T-cell (primary cell): ENCODE measurements around the gene MRPS27. TPM values are rescaled to one million over a fixed set of nuclear protein-coding genes. Genes with fewer than 3 reads are reported as not detected.

Experiments
- ATAC-seq, 4 experiments: fragments of 200-7000 bp in 3 of 4; fragments of 150-1000 bp in 1 of 4; cut with Tn5 transposase; replicated peaks in 1 of 4; 1 replicate in 3 of 4; 2 replicates in 1 of 4; pipeline ENCODE4 v1.10.0; 2021; ENCODE audit warnings: moderate library complexity in 3 of 4, mild to moderate bottlenecking in 2 of 4, moderate number of reproducible peaks in 1 of 4
- CTCF ChIA-PET, 2 donors: fragments of 300-600 bp; sonication (Branson Sonifier 250); formaldehyde crosslinking; loops; one replicate each; lab custom pipeline; 2022; ENCODE audit warnings: antibody characterized with exemption in 2 of 2; lab: Charles Lee
- POLR2A ChIA-PET, 2 donors: fragments of 300-600 bp; sonication (Branson Sonifier 250); formaldehyde crosslinking; loops; one replicate each; lab custom pipeline; 2022; ENCODE audit warnings: antibody characterized with exemption in 2 of 2; lab: Charles Lee
- DNase-seq, 35 experiments: peaks; one replicate each; pipeline versions ENCODE4 v3.0.0 to v3.0.0-alpha.2; 2013 to 2023
- H3K27ac ChIP-seq: one replicate; pipeline ENCODE4 v1.5.1; 2013; ENCODE audit warnings: low read length
- H3K27me3 ChIP-seq, 2 experiments: replicated peaks in 1 of 2; 1 replicate in 1 of 2; 2 replicates in 1 of 2; pipeline versions ENCODE4 v1.6.1 to v1.7.0; 2013; ENCODE audit warnings: low read length in 1 of 2, mixed read lengths in 1 of 2; ENCODE audit not compliant: control insufficient read depth in 2 of 2, insufficient read depth in 2 of 2; ENCODE audit errors: extremely low read depth in 1 of 2
- H3K36me3 ChIP-seq, 2 donors: 1 replicate in 1 of 2; 2 replicates in 1 of 2; pipeline versions ENCODE4 v1.6.1 to v1.7.0; 2013; ENCODE audit warnings: low read length in 1 of 2; ENCODE audit not compliant: control insufficient read depth in 2 of 2, insufficient read depth in 1 of 2; ENCODE audit errors: extremely low read depth in 1 of 2
- H3K4me1 ChIP-seq, 2 experiments: 1 replicate in 1 of 2; 2 replicates in 1 of 2; pipeline versions ENCODE4 v1.6.1 to v1.7.0; 2013; ENCODE audit warnings: low read length in 2 of 2, mixed read lengths in 1 of 2; ENCODE audit not compliant: insufficient read depth in 2 of 2, control insufficient read depth in 1 of 2; ENCODE audit errors: extremely low read depth in 1 of 2
- H3K4me3 ChIP-seq, 2 donors: 1 replicate in 1 of 2; 2 replicates in 1 of 2; pipeline versions ENCODE4 v1.5.1 to v1.7.0; 2013; ENCODE audit warnings: mild to moderate bottlenecking in 2 of 2, low read length in 1 of 2, moderate library complexity in 1 of 2; ENCODE audit not compliant: control insufficient read depth in 1 of 2; ENCODE audit errors: extremely low read depth in 1 of 2
- H3K9me3 ChIP-seq: 2 replicates; pipeline ENCODE4 v1.7.0; 2013
- H3K27ac Mint-ChIP-seq, 2 donors: one replicate each; pipeline ENCODE4 v1.8.0; 2020 to 2021; ENCODE audit warnings: mild to moderate bottlenecking in 2 of 2, mixed read lengths in 2 of 2
- H3K27me3 Mint-ChIP-seq, 2 donors: one replicate each; pipeline ENCODE4 v1.8.0; 2021 to 2022; ENCODE audit warnings: mixed read lengths in 2 of 2
- H3K36me3 Mint-ChIP-seq: one replicate; pipeline ENCODE4 v1.8.0; 2021; ENCODE audit warnings: mixed read lengths
- H3K4me1 Mint-ChIP-seq, 3 donors: one replicate each; pipeline ENCODE4 v1.8.0; 2020 to 2022; ENCODE audit warnings: mixed read lengths in 3 of 3, mild to moderate bottlenecking in 1 of 3
- H3K4me3 Mint-ChIP-seq, 3 donors: one replicate each; pipeline ENCODE4 v1.8.0; 2020 to 2022; ENCODE audit warnings: mild to moderate bottlenecking in 3 of 3, mixed read lengths in 3 of 3, moderate library complexity in 3 of 3
- H3K9me3 Mint-ChIP-seq, 3 donors: one replicate each; pipeline ENCODE4 v1.8.0; 2020 to 2022; ENCODE audit warnings: mixed read lengths in 3 of 3
- WGBS: methylation state at CpG from one replicate; pipeline ENCODE4 v1.1.5; 2013; ENCODE audit warnings: missing lambda C conversion rate; ENCODE audit not compliant: insufficient coverage; 5-methylcytosine and 5-hydroxymethylcytosine counted together
- total RNA-seq, 35 experiments: library from RNA in 6 of 35; stranded (reverse) in 6 of 35; fragments of 120-200 nt in 1 of 35; gene quantifications; one replicate each; pipeline versions ENCODE4 v1.2.1 to v1.2.4 and lab custom pipeline; 2013 to 2026

MRPS27 gene
- total RNA-seq, 5 donors from 2014 or later (not counting 1 experiment from before 2014, with no cell fraction given): 34.4 to 43.3 (median 39.7) TPM

GRCh38 chr5:72307573-72307967 is 12.5 kb downstream of the MRPS27 start:
- DNase-seq: no peak
- peak overlapping the region; percentile 89 for H3K27ac ChIP-seq
- H3K36me3 Mint-ChIP-seq: peaks cover 18% of the 10 kb centered on the region
- ChIA-PET POLR2A (interaction anchor here (0.6 to 1.5 kb wide), 5 partner anchors 8 to 140 kb away, joined by 3 to 5 read pairs (median 4); partner anchors contain the start of genes MRPS27 (in 2 of the 2) and PTCD2 (in 2 of the 2)), CTCF (interaction anchor here (1.0 to 2.3 kb wide), 7 partner anchors 8 to 507 kb away, joined by 3 to 55 read pairs (median 8); partner anchors contain the start of genes MRPS27 (in 1 of the 2) and PTCD2 (in 1 of the 2))
- no peak for ATAC-seq
- H3K4me1 Mint-ChIP-seq: peaks cover 27 to 39% (median 38%) of the 10 kb centered on the region in 3 donors
- H3K9me3 ChIP-seq: no peaks in the 10 kb centered on the region
- H3K9me3 Mint-ChIP-seq: no peaks in the 10 kb centered on the region
- H3K4me3 ChIP-seq: peak overlapping the region; percentile 85 to 88
- H3K27me3 Mint-ChIP-seq: no peaks in the 10 kb centered on the region
- H3K27ac Mint-ChIP-seq: peak overlapping the region; percentile 85 to 91
- H3K27me3 ChIP-seq: no peaks in the 10 kb centered on the region
- peaks cover 10 to 17% of the 10 kb centered on the region in 2 donors for H3K36me3 ChIP-seq
- 0% methylated on average over 2 of the region's 8 CpGs for WGBS
- peaks cover 3 to 14% of the 10 kb centered on the region in 2 experiments for H3K4me1 ChIP-seq
- peak overlapping the region; percentile 84 to 91 (median 88) for H3K4me3 Mint-ChIP-seq

GRCh38 chr5:72305194-72306142 is 14.6 kb downstream of the MRPS27 start:
- Mint-ChIP-seq H3K9me3 (no peaks in the 10 kb centered on the region), H3K4me3 (peak overlapping the region in 1 of 3 donors; percentile 16), H3K36me3 (peaks cover 15% of the 10 kb centered on the region), H3K27ac (peak overlapping the region in 1 of 2 donors; percentile 69), H3K27me3 (no peaks in the 10 kb centered on the region), H3K4me1 (peaks cover 35 to 51% (median 45%) of the 10 kb centered on the region in 3 donors)
- DNase-seq: no peak
- Histone ChIP-seq H3K4me3 (no peak overlapping the region), H3K36me3 (peaks cover 0 to 23% of the 10 kb centered on the region in 2 donors), H3K27me3 (no peaks in the 10 kb centered on the region), H3K27ac (no peak overlapping the region), H3K4me1 (peaks cover 3 to 14% of the 10 kb centered on the region in 2 experiments), H3K9me3 (no peaks in the 10 kb centered on the region)
- ATAC-seq: no peak
- ChIA-PET POLR2A (no interaction called here), CTCF (interaction anchor here (0.5 to 1.2 kb wide), 2 partner anchors 13 to 15 kb away, joined by 3 to 4 read pairs; partner anchors contain the start of genes MRPS27 (in 1 of the 2) and PTCD2 (in 1 of the 2))
- 100% methylated on average over 1 of the region's 2 CpGs for WGBS

- Histone ChIP-seq H3K9me3 (no peaks in the 10 kb centered on the region), H3K27ac (no peak overlapping the region), H3K36me3 (peaks cover 0 to 9% of the 10 kb centered on the region in 2 donors), H3K27me3 (no peaks in the 10 kb centered on the region), H3K4me1 (peaks cover 0 to 3% of the 10 kb centered on the region in 2 experiments), H3K4me3 (no peak overlapping the region)
- no CpG with 5 or more reads among the region's 3 CpGs for WGBS
- Mint-ChIP-seq H3K4me3 (no peak overlapping the region), H3K27ac (no peak overlapping the region), H3K27me3 (no peaks in the 10 kb centered on the region), H3K4me1 (peaks cover 34 to 60% (median 55%) of the 10 kb centered on the region in 3 donors), H3K36me3 (peaks cover 24% of the 10 kb centered on the region), H3K9me3 (no peaks in the 10 kb centered on the region)
- ChIA-PET CTCF (interaction anchor here in 1 of 2 donors (0.7 kb wide), 1 partner anchor 509 kb away, joined by 3 read pairs; no protein-coding TSS in a partner anchor), POLR2A (interaction anchor here in 1 of 2 donors (0.6 kb wide), 1 partner anchor 711 kb away, joined by 3 read pairs; no protein-coding TSS in a partner anchor)
- DNase-seq (no peak), ATAC-seq (no peak)
Observed at GRCh38 chr5:72302171-72302570, 17.9 kb downstream of the MRPS27 start.

DNA sequence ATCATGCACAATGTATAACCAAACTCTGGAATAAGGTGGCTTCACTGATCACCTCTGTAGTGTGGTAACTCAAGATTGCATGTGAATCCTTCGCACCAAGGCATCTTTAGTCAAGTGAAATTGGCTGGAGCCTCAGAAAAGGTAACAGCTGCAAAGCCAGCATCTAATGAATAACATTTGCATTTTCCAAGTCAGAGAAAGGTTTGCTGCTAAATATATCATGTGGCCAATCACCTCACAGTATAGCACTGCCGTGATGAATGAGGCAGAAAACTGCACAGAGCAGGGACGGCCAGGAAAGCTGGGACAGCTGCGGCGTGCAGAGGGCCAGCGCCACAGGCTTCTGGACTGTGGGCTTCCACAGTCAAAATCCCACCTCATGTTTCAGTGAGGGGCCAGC is 18.5 kb downstream of the MRPS27 start:
- Mint-ChIP-seq H3K9me3 (no peaks in the 10 kb centered on the region), H3K27me3 (no peaks in the 10 kb centered on the region), H3K4me3 (no peak overlapping the region), H3K27ac (no peak overlapping the region), H3K36me3 (peaks cover 29% of the 10 kb centered on the region), H3K4me1 (peaks cover 32 to 60% (median 52%) of the 10 kb centered on the region in 3 donors)
- ATAC-seq: no peak
- 100% methylated on average over 3 of the region's 6 CpGs for WGBS
- Histone ChIP-seq H3K9me3 (no peaks in the 10 kb centered on the region), H3K27me3 (no peaks in the 10 kb centered on the region), H3K27ac (no peak overlapping the region), H3K36me3 (peaks cover 0 to 15% of the 10 kb centered on the region in 2 donors), H3K4me3 (no peak overlapping the region), H3K4me1 (no peaks in the 10 kb centered on the region)
- CTCF ChIA-PET: interaction anchor here in 1 of 2 donors (0.7 kb wide), 1 partner anchor 510 kb away, joined by 3 read pairs; no protein-coding TSS in a partner anchor
- DNase-seq: no peak
- POLR2A ChIA-PET: no interaction called here

- no peak for ATAC-seq
- Histone ChIP-seq H3K9me3 (no peaks in the 10 kb centered on the region), H3K27ac (no peak overlapping the region), H3K4me1 (no peaks in the 10 kb centered on the region), H3K36me3 (peaks cover 0 to 21% of the 10 kb centered on the region in 2 donors), H3K27me3 (no peaks in the 10 kb centered on the region), H3K4me3 (no peak overlapping the region)
- CTCF ChIA-PET: interaction anchor here in 1 of 2 donors (0.6 kb wide), 1 partner anchor 43 kb away, joined by 7 read pairs; no protein-coding TSS in a partner anchor
- DNase-seq: no peak
- WGBS: no CpG with 5 or more reads among the region's 1 CpG
- peaks cover 31 to 58% (median 50%) of the 10 kb centered on the region in 3 donors for H3K4me1 Mint-ChIP-seq
- no peaks in the 10 kb centered on the region for H3K27me3 Mint-ChIP-seq
- POLR2A ChIA-PET: no interaction called here
- H3K4me3 Mint-ChIP-seq: no peak overlapping the region
- H3K27ac Mint-ChIP-seq: no peak overlapping the region
- peaks cover 34% of the 10 kb centered on the region for H3K36me3 Mint-ChIP-seq
- H3K9me3 Mint-ChIP-seq: no peaks in the 10 kb centered on the region
Observed at GRCh38 chr5:72300590-72301339, 19.3 kb downstream of the MRPS27 start.
